Measurements from ENCODE around the gene COLEC12.

DNA sequence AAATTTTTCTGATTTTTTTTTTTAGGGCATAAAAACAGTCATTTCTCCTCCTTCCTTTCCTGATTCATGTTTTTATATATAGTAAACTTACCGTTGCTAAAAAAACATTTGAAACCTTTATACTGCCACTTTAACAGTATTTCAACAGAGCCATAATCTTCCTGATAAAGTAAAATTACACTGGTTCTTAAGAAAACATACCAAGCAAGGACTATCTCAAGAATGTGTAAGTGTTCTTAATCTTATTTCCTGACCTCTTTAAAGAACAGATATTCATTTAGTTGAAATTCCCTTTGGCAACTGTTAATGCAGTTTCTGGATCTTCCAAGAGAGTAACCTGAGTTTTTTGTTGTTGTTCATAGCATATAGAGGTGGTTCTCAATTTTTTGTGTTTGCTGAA is 26.6 kb upstream of the COLEC12 start:
- TF ChIP-seq, protein P1, sequence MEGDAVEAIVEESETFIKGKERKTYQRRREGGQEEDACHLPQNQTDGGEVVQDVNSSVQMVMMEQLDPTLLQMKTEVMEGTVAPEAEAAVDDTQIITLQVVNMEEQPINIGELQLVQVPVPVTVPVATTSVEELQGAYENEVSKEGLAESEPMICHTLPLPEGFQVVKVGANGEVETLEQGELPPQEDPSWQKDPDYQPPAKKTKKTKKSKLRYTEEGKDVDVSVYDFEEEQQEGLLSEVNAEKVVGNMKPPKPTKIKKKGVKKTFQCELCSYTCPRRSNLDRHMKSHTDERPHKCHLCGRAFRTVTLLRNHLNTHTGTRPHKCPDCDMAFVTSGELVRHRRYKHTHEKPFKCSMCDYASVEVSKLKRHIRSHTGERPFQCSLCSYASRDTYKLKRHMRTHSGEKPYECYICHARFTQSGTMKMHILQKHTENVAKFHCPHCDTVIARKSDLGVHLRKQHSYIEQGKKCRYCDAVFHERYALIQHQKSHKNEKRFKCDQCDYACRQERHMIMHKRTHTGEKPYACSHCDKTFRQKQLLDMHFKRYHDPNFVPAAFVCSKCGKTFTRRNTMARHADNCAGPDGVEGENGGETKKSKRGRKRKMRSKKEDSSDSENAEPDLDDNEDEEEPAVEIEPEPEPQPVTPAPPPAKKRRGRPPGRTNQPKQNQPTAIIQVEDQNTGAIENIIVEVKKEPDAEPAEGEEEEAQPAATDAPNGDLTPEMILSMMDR (IDR thresholded peaks at IDR 0.05; ENCODE audit: low read depth, low read length): no peak
- TF ChIP-seq EZH2phosphoT487 (IDR thresholded peaks at IDR 0.05; ENCODE audit: low read depth): no peak

All from OCI-LY3 (cell line).